ENCODE data around the gene KDM2B. TPM values are rescaled to one million over a fixed set of nuclear protein-coding genes. Genes with fewer than 3 reads are reported as not detected.
A peak's percentile ranks its signal among the peaks of the same experiment; 100 is the strongest.

Gene KDM2B
- total RNA-seq, 1 donor from 2014 or later = 18.9 TPM

DNA sequence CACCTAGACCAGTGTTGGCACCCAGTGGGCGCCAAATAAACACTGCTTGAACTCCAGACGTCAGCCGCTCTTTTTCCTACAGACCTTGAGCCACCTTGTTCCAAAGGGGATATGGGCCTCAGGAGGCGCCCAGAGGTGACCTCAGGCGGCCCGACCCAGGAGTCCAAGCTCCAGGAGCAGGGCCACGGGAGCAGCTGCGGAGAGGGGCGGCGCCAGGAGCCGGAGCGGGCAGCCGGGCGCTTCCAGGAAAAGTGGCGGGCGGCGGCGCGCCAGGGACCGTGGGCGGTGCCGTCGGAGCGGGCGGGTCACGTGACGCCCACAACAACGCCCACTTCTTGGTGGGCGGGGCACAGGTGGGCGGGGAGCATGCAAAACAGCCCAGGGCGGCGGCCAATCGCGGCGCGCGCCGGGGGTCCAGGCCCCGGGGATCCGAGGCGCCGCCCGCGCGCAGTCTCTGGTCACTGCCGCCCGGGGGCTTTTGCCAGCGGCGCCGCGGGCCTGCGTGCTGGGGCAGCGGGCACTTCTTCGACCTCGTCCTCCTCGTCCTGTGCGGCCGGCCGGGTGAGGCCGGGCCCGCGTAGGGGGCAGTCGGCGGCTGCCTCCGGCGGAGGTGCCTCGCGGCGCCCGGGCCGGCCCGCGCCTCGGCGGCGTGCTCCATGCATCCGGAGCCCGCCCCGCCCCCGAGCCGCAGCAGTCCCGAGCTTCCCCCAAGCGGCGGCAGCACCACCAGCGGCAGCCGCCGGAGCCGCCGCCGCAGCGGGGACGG is 45.4 kb upstream of the KDM2B start, which contains the start of gene ORAI1:
Gene ORAI1 (plus strand): TSS at position 444 of the 766 bp plus-strand sequence.
- Histone ChIP-seq H3K4me3 (peak within 1 kb of the TSS; percentile 84), H3K4me1 (peaks cover 53% of the 10 kb centered on the region), H3K9me3 (no peaks in the 10 kb centered on the region), H3K27ac (peak within 1 kb of the TSS; percentile 94), H3K27me3 (no peaks in the 10 kb centered on the region), H3K36me3 (no peaks in the 10 kb centered on the region)
- DNase-seq (ENCODE audit: extremely low spot score in 2 of 2) = peak in 1 of 2 donors; percentile 95
- intact Hi-C loops (cut with DNase I) = loop anchor here (5.0 kb wide), 1 partner anchor 46 kb away; no protein-coding TSS in a partner anchor
- TF ChIP-seq POLR2AphosphoS5 (IDR thresholded peaks at IDR 0.05; ENCODE audit: insufficient read depth in 1 of 2, low read depth in 1 of 2) (peak in 1 of 2 donors; percentile 69), CTCF (IDR thresholded peaks at IDR 0.05) (no peak), POLR2A (IDR thresholded peaks at IDR 0.05) (peak in 1 of 2 donors; percentile 73)

DNA sequence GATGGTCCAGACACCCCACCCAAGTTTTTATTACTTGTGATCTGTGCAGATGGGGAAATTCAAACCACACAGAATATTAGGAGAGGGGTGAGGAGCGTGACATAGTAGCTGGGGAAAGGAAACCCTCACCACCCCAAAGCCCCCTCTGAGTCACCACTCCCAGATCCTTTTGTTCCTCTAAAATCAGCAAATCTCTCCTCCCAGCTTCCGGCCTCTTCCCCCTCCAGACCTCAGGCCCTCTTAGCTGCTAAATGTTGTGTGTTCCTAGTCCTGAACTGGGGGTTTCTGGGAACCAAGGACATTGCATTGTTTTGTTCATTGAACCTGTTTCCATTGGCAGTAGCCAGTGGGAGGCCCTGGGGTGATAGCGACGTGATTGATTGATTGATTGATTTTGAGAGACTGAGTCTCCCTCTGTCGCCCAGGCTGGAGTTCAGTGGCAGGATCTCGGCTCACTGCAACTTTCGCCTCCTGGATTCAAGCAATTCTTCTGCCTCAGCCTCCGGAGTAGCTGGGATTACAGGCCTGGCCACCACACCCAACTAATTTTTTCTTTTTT is 39.6 kb upstream of the KDM2B start:
- Histone ChIP-seq H3K4me1 (peaks cover 7% of the 10 kb centered on the region), H3K9me3 (no peaks in the 10 kb centered on the region), H3K4me3 (no peak overlapping the region), H3K27ac (no peak overlapping the region), H3K36me3 (no peaks in the 10 kb centered on the region), H3K27me3 (no peaks in the 10 kb centered on the region)
- intact Hi-C loops (cut with DNase I) = no loop called here
- TF ChIP-seq POLR2A (IDR thresholded peaks at IDR 0.05) = no peak
- no peak for TF ChIP-seq CTCF (IDR thresholded peaks at IDR 0.05)
- TF ChIP-seq POLR2AphosphoS5 (IDR thresholded peaks at IDR 0.05; ENCODE audit: insufficient read depth in 1 of 2, low read depth in 1 of 2) = no peak
- DNase-seq (ENCODE audit: extremely low spot score in 2 of 2) = no peak

- Histone ChIP-seq H3K4me1 (no peaks in the 10 kb centered on the region), H3K9me3 (no peaks in the 10 kb centered on the region), H3K27ac (no peak overlapping the region), H3K4me3 (no peak overlapping the region), H3K36me3 (no peaks in the 10 kb centered on the region), H3K27me3 (no peaks in the 10 kb centered on the region)
- intact Hi-C loops (cut with DNase I) = no loop called here
- TF ChIP-seq POLR2A (IDR thresholded peaks at IDR 0.05) (no peak), POLR2AphosphoS5 (IDR thresholded peaks at IDR 0.05; ENCODE audit: insufficient read depth in 1 of 2, low read depth in 1 of 2) (no peak), CTCF (IDR thresholded peaks at IDR 0.05) (no peak)
- DNase-seq (ENCODE audit: extremely low spot score in 2 of 2) = no peak
Measured at GRCh38 chr12:121618659-121619233, 37.9 kb upstream of the KDM2B start.

DNA sequence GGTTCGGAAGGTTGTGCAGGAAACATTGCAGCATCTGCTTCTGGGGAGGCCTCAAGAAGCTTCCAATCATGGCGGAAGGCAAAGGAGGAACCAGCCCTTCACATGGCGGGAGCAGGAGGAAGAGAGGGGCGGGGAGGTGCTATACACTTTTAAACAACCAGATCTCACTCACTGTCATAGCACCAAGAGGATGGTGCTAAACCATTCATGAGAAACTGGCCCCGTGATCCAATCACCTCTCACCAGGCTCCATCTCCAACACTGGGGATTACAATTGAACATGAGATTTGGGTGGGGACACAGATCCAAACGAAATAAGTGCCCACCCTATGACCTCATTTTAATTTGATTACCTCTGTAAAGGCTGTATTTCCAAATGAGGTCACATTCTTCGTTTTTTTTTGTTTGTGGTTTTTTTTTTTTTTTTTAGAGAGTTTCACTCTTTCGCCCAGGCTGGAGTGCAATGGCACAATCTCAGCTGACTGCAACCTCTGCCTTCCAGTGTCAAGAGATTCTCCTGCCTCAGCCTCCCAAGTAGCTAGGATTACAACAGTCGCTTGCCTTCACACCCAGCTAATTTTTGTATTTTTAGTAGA is 34.1 kb upstream of the KDM2B start:
- Histone ChIP-seq H3K36me3 (no peaks in the 10 kb centered on the region), H3K4me3 (no peak overlapping the region), H3K27me3 (no peaks in the 10 kb centered on the region), H3K27ac (no peak overlapping the region), H3K9me3 (no peaks in the 10 kb centered on the region), H3K4me1 (peaks cover 9% of the 10 kb centered on the region)
- TF ChIP-seq POLR2A (IDR thresholded peaks at IDR 0.05) = no peak
- TF ChIP-seq POLR2AphosphoS5 (IDR thresholded peaks at IDR 0.05; ENCODE audit: insufficient read depth in 1 of 2, low read depth in 1 of 2) = no peak
- no peak for TF ChIP-seq CTCF (IDR thresholded peaks at IDR 0.05)
- intact Hi-C loops (cut with DNase I) = no loop called here
- no peak for DNase-seq (ENCODE audit: extremely low spot score in 2 of 2)

Measured in vagina (tissue), 2 donors.